ENCODE results near the gene NUCKS1. TPM values are rescaled to one million over a fixed set of nuclear protein-coding genes. Genes with fewer than 3 reads are reported as not detected.

The NUCKS1 gene
- total and polyA plus RNA-seq, 2 of the 13 experiments (the other 11 are each of a cell fraction or from before 2014, with no cell fraction given): 35.5 to 117 TPM

GRCh38 chr1:205710201-205711062 is 39.5 kb downstream of the NUCKS1 start (continued):
- TF ChIP-seq ZNF749 (CRISPR knock-in tag; IDR thresholded peaks at IDR 0.05; ENCODE audit: borderline replicate concordance): no peak
- TF ChIP-seq ZNF430 (CRISPR knock-in tag; IDR thresholded peaks at IDR 0.05): 0 out of 2 replicates have a peak, but pooled peaks have one; percentile 20
- TF ChIP-seq NFE2L2 (IDR thresholded peaks at IDR 0.05; ENCODE audit: low read length): no peak
- TF ChIP-seq TAF15 (IDR thresholded peaks at IDR 0.05; ENCODE audit: low read depth, low read length, poor library complexity, severe bottlenecking): no peak
- TF ChIP-seq HDAC2 (CRISPR knock-in tag; IDR thresholded peaks at IDR 0.05): peak; percentile 22; the same call in 1 of the 2 replicates
- TF ChIP-seq HMG20A (CRISPR knock-in tag; IDR thresholded peaks at IDR 0.05; ENCODE audit: borderline replicate concordance): 0 out of 2 replicates have a peak, but pooled peaks have one; percentile 16
- 0 out of 2 replicates have a peak, but pooled peaks have one; percentile 20 for TF ChIP-seq ZBTB7B (CRISPR knock-in tag; IDR thresholded peaks at IDR 0.05)
- TF ChIP-seq NR2F2 (IDR thresholded peaks at IDR 0.05; ENCODE audit: borderline replicate concordance, low read depth): 0 out of 2 replicates have a peak, but pooled peaks have one; percentile 40
- no peak for TF ChIP-seq ZNF414 (CRISPR knock-in tag; IDR thresholded peaks at IDR 0.05)
- TF ChIP-seq SIX1 (CRISPR knock-in tag; IDR thresholded peaks at IDR 0.05; ENCODE audit: borderline replicate concordance): 0 out of 2 replicates have a peak, but pooled peaks have one; percentile 29
- TF ChIP-seq PBX3 (CRISPR knock-in tag; IDR thresholded peaks at IDR 0.05; ENCODE audit: borderline replicate concordance): no peak
- TF ChIP-seq ZNF18 (CRISPR knock-in tag; IDR thresholded peaks at IDR 0.05; ENCODE audit: insufficient replicate concordance): no peak
- TF ChIP-seq LBX2 (CRISPR knock-in tag; IDR thresholded peaks at IDR 0.05; ENCODE audit: borderline replicate concordance): no peak
- peak; percentile 45 for TF ChIP-seq ISL2 (CRISPR knock-in tag; IDR thresholded peaks at IDR 0.05)
- no peak for TF ChIP-seq ZNF276 (CRISPR knock-in tag; IDR thresholded peaks at IDR 0.05; ENCODE audit: low read depth)
- TF ChIP-seq ZNF883 (CRISPR knock-in tag; IDR thresholded peaks at IDR 0.05; ENCODE audit: not compliant biosample characterization): no peak
- TF ChIP-seq PPARG (CRISPR knock-in tag; conservative IDR thresholded peaks at IDR 0.05): 0 out of 2 replicates have a peak, but pooled peaks have one; percentile 19
- no peak for TF ChIP-seq CHCHD3 (CRISPR knock-in tag; IDR thresholded peaks at IDR 0.05)
- TF ChIP-seq SRSF9 (IDR thresholded peaks at IDR 0.05; ENCODE audit: borderline replicate concordance, insufficient read depth, low read depth, low read length, poor library complexity, severe bottlenecking): no peak
- no peak for TF ChIP-seq ZNF296 (CRISPR knock-in tag; conservative IDR thresholded peaks at IDR 0.05)
- no peak for TF ChIP-seq RBFOX2 (IDR thresholded peaks at IDR 0.05; ENCODE audit: low read depth, low read length)
- TF ChIP-seq REPIN1 (CRISPR knock-in tag; IDR thresholded peaks at IDR 0.05; ENCODE audit: borderline replicate concordance, low read depth): no peak
- no peak for TF ChIP-seq ZNF468 (CRISPR knock-in tag; IDR thresholded peaks at IDR 0.05)

Measured in HepG2 (cell line).